Endothelial cell of umbilical vein (primary cell): ENCODE data around the gene HOXA3. TPM values are rescaled to one million over a fixed set of nuclear protein-coding genes. Genes with fewer than 3 reads are reported as not detected.

Source experiments
- BruUV-seq: library from RNA; stranded (reverse); fragments of 400-500 nt; replicated peaks from 2 replicates; lab custom pipeline; 2021; lab: Mats Ljungman, UMichigan
- CTCF ChIA-PET: fragments of 300-600, 350-600 bp; sonication (Branson Sonifier 250); formaldehyde crosslinking; loops from one replicate; lab custom pipeline; 2021; ENCODE audit warnings: antibody characterized with exemption, inconsistent platforms; lab: Charles Lee
- POLR2A ChIA-PET: fragments of 300-600, 350-600 bp; sonication (Branson Sonifier 250); formaldehyde crosslinking; loops from one replicate; lab custom pipeline; 2021; ENCODE audit warnings: antibody characterized with exemption, inconsistent platforms; lab: Charles Lee
- DNase-seq: peaks from one replicate; pipeline ENCODE4 v3.0.0-alpha.2; 2011; ENCODE audit warnings: low read depth, low spot score
- FAIRE-seq: peaks from 2 replicates; lab custom pipeline; 2011; peaks lifted over from hg19 to GRCh38; lab: Jason Lieb, UNC
- H2AFZ ChIP-seq: 2 replicates; pipeline ENCODE4 v1.6.0; 2012; ENCODE audit warnings: low read depth, low read length, control low read depth, inconsistent platforms
- H3K27ac ChIP-seq: 2 replicates; pipeline ENCODE4 v1.5.1; 2011; ENCODE audit warnings: low read depth, mild to moderate bottlenecking, control low read depth, low read length, moderate library complexity; ENCODE audit not compliant: insufficient read depth
- H3K27me3 ChIP-seq, 2 experiments: 2 replicates each; pipeline versions ENCODE4 v1.6.0 to v1.6.1; 2011; ENCODE audit warnings: low read length in 2 of 2, mixed read lengths in 1 of 2; ENCODE audit not compliant: control insufficient read depth in 2 of 2, insufficient read depth in 2 of 2
- H3K36me3 ChIP-seq, 2 experiments: 2 replicates in 1 of 2; 3 replicates in 1 of 2; pipeline ENCODE4 v1.5.1; 2011; ENCODE audit warnings: low read length in 2 of 2, mild to moderate bottlenecking in 1 of 2, moderate library complexity in 1 of 2; ENCODE audit not compliant: control insufficient read depth in 2 of 2, insufficient read depth in 2 of 2; ENCODE audit errors: extremely low read depth in 1 of 2
- H3K4me1 ChIP-seq: 3 replicates; pipeline ENCODE4 v1.5.1; 2011; ENCODE audit warnings: mild to moderate bottlenecking, low read length; ENCODE audit not compliant: control insufficient read depth, insufficient read depth; ENCODE audit errors: extremely low read depth
- H3K4me2 ChIP-seq: 2 replicates; pipeline ENCODE4 v1.6.1; 2011; ENCODE audit warnings: low read length, control low read depth, mixed read lengths; ENCODE audit not compliant: insufficient read depth
- H3K4me3 ChIP-seq, 3 experiments: fragments of 200-600 bp in 1 of 3; sonication (generic), shearing (Covaris generic) in 1 of 3; replicated peaks in 1 of 3; 2 replicates each; pipeline ENCODE4 v1.5.1; 2011 to 2016; ENCODE audit warnings: control low read depth in 3 of 3, low read length in 3 of 3, mild to moderate bottlenecking in 2 of 3, inconsistent platforms in 1 of 3, low read depth in 1 of 3, moderate library complexity in 1 of 3; ENCODE audit not compliant: insufficient read depth in 1 of 3
- H3K79me2 ChIP-seq: 2 replicates; pipeline ENCODE4 v1.6.0; 2012; ENCODE audit warnings: low read length, inconsistent platforms; ENCODE audit not compliant: control insufficient read depth, insufficient read depth
- H3K9ac ChIP-seq: replicated peaks from 2 replicates; pipeline ENCODE3; 2011; ENCODE audit warnings: low read length, control low read depth; ENCODE audit not compliant: insufficient read depth; ENCODE audit errors: extremely low read depth
- H3K9me1 ChIP-seq: replicated peaks from 3 replicates; pipeline ENCODE4 v1.6.0; 2011; ENCODE audit warnings: mild to moderate bottlenecking, low read length; ENCODE audit not compliant: control insufficient read depth, insufficient read depth; ENCODE audit errors: extremely low read depth
- H3K9me3 ChIP-seq: replicated peaks from 2 replicates; pipeline ENCODE4 v1.5.1; 2012; ENCODE audit warnings: low read length, inconsistent platforms; ENCODE audit not compliant: control insufficient read depth, insufficient read depth
- H4K20me1 ChIP-seq: replicated peaks from 2 replicates; pipeline ENCODE3; 2011; ENCODE audit warnings: mild to moderate bottlenecking, low read length; ENCODE audit not compliant: control insufficient read depth, insufficient read depth; ENCODE audit errors: extremely low read depth
- CTCF ChIP-seq, 2 donors: IDR thresholded peaks; 1 replicate in 1 of 2; 2 replicates in 1 of 2; pipeline ENCODE4 v1.5.1; 2011; ENCODE audit warnings: low read length in 2 of 2, mild to moderate bottlenecking in 2 of 2, moderate library complexity in 2 of 2, control low read depth in 1 of 2, inconsistent platforms in 1 of 2, low read depth in 1 of 2; ENCODE audit not compliant: insufficient read depth in 1 of 2; ENCODE audit errors: extremely low read depth in 1 of 2
- EZH2 ChIP-seq: IDR thresholded peaks from 2 replicates; pipeline ENCODE4 v1.6.1; 2012; ENCODE audit warnings: borderline replicate concordance, low read depth, mild to moderate bottlenecking, moderate library complexity, low read length, inconsistent platforms; ENCODE audit not compliant: severe bottlenecking
- FOS ChIP-seq: IDR thresholded peaks from 2 replicates; pipeline ENCODE4 v1.6.1; 2011; ENCODE audit warnings: mild to moderate bottlenecking, low read length, moderate library complexity, borderline replicate concordance; ENCODE audit not compliant: insufficient read depth
- GATA2 ChIP-seq: IDR thresholded peaks from 2 replicates; pipeline ENCODE4 v1.7.0; 2011; ENCODE audit warnings: low read depth, mild to moderate bottlenecking, moderate library complexity, mixed read lengths, low read length; ENCODE audit not compliant: insufficient read length, insufficient read depth
- JUN ChIP-seq: IDR thresholded peaks from 2 replicates; pipeline ENCODE4 v1.6.1; 2011; ENCODE audit warnings: borderline replicate concordance, low read depth; ENCODE audit not compliant: insufficient read length, insufficient read depth
- MAX ChIP-seq: IDR thresholded peaks from 2 replicates; pipeline ENCODE4 v1.6.1; 2011; ENCODE audit not compliant: insufficient read depth, insufficient read length
- MYC ChIP-seq: IDR thresholded peaks from one replicate; pipeline ENCODE4 v1.6.1; 2011; ENCODE audit warnings: mild to moderate bottlenecking, low read depth, low read length
- POLR2A ChIP-seq: IDR thresholded peaks from 2 replicates; pipeline ENCODE4 v1.6.1; 2012; ENCODE audit warnings: low read depth, mild to moderate bottlenecking, control low read depth, low read length
- POLR2AphosphoS5 ChIP-seq: IDR thresholded peaks from 2 replicates; pipeline ENCODE4 v1.6.1; 2012; ENCODE audit warnings: low read depth, mild to moderate bottlenecking, control low read depth, low read length, moderate library complexity; ENCODE audit not compliant: insufficient read depth
- dilution Hi-C: fragments of 300-500 bp; cut with MboI; formaldehyde crosslinking; loops from one replicate; pipeline ENCODE4 v1.15.0; 2019; ENCODE audit warnings: low sequenced_read_pairs; ENCODE audit not compliant: extremely low pct_ligation_motif_present
- intact Hi-C: fragments of 100-400 bp; cut with micrococcal nuclease; formaldehyde crosslinking; loops from one replicate; pipeline ENCODE4 v1.10.0; 2022
- polyA plus RNA-seq, 4 experiments: library from polyadenylated mRNA; depleted of rRNA in 3 of 4; stranded (reverse) in 3 of 4; unstranded in 1 of 4; fragments of >200 nt; gene quantifications; 2 replicates each; pipeline versions ENCODE4 v1.2.1 to v1.2.3, GENCODE V29; 2011 to 2012; ENCODE audit warnings: missing spikeins in 1 of 4
- total RNA-seq: library from RNA; stranded (reverse); gene quantifications from 2 replicates; pipeline ENCODE4 v1.2.3, GENCODE V29; 2021

Gene HOXA3
- total and polyA plus RNA-seq, 2 donors (not counting 3 experiments of a cell fraction or from before 2014, with no cell fraction given) = 4.7 to 14.0 TPM

DNA sequence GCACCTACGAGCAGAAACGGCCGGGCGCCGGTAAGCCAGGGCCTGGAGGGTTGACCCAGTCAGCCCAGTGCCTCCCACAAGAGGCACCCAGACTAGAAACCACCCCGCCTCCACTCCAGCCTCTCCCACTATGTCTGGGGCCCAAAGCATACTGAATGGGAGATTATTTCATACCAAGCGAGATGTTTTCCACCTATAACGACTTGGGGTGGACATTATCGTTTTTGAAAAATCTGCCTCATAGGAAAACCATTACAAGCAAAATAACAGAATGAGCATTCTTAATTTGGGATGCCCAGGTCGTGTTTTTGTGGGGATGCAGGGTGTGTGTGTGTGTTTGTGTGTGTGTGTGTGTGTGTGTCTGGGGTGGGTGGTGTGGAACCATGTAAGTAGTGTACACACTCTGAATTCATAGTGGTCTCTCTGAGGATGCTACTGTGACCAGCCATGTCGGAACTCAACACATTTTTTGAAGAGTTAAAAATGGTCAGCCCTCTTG, 6.4 kb downstream of the HOXA3 start:
- peaks cover 0 to 19% of the 10 kb centered on the region in 2 experiments for H3K36me3 ChIP-seq
- POLR2A ChIA-PET = interaction anchor here (0.6 to 1.6 kb wide), 2 partner anchors 15 to 238 kb away, joined by 4 read pairs; no protein-coding TSS in a partner anchor
- H3K27me3 ChIP-seq = no peaks in the 10 kb centered on the region
- CTCF ChIA-PET = interaction anchor here (0.8 to 7.0 kb wide), 12 partner anchors 9 to 777 kb away, joined by 3 to 72 read pairs (median 18); partner anchors contain the start of gene HOXA7
- peak overlapping the region; percentile 76 for H3K4me2 ChIP-seq
- peak overlapping the region in 2 of 3 experiments; percentile 18 to 50 for H3K4me3 ChIP-seq
- H4K20me1 ChIP-seq = no peaks in the 10 kb centered on the region
- H3K9me1 ChIP-seq = no peaks in the 10 kb centered on the region
- H3K4me1 ChIP-seq = peaks cover 68% of the 10 kb centered on the region
- DNase-seq (no peak), FAIRE-seq (no peak)
- TF ChIP-seq GATA2 (no peak), JUN (no peak), MYC (no peak), POLR2AphosphoS5 (no peak), POLR2A (no peak), MAX (no peak), CTCF (IDR thresholded peaks at IDR 0.05; ENCODE audit: extremely low read depth in 1 of 2, insufficient read depth in 1 of 2, low read depth in 1 of 2, low read length in 2 of 2) (no peak), FOS (no peak), EZH2 (no peak)
- peak overlapping the region; percentile 47 for H3K9ac ChIP-seq
- dilution Hi-C loops = no loop called here
- peaks cover 97% of the 10 kb centered on the region for H3K79me2 ChIP-seq
- no peak overlapping the region for H2AFZ ChIP-seq
- no peaks in the 10 kb centered on the region for H3K9me3 ChIP-seq
- BruUV-seq = no TSS peak
- intact Hi-C loops = no loop called here
- H3K27ac ChIP-seq = peak overlapping the region; percentile 64
